Left colon (tissue), 2 donors: Measurements from ENCODE around the gene CCND1. TPM values are rescaled to one million over a fixed set of nuclear protein-coding genes. Genes with fewer than 3 reads are reported as not detected.
"Not testable (repeated sequence)": the region's sequence is repeated elsewhere in the genome, so short reads cannot be mapped to it uniquely, and the experiment has no call there.

Source experiments
- ATAC-seq: fragments of 200-7000 bp; cut with Tn5 transposase; one replicate; pipeline ENCODE4 v1.9.1; 2020; ENCODE audit warnings: mild to moderate bottlenecking, moderate library complexity
- DNase-seq, 2 donors: peaks; one replicate each; pipeline ENCODE4 v3.0.0-alpha.2; 2020
- intact Hi-C, 2 donors: fragments of 100-400 bp; cut with DNase I in 1 of 2; cut with micrococcal nuclease in 1 of 2; formaldehyde crosslinking; loops; one replicate each; pipeline versions ENCODE4 v1.11.2 to v1.14.0; 2022; cut with DNase I, micrococcal nuclease
- total RNA-seq, 2 donors: library from RNA; stranded (reverse); fragmentation: NEBNext Ultra II Directional; extraction: Animal tissue kit (Norgen Biotek cat#: 25700); gene quantifications; one replicate each; pipeline ENCODE4 v1.2.1, GENCODE V29; 2021
- donor health status: DM: no; HTN: no; CAD: no.
- donor health status: DM: yes; HTN: yes; CAD: no.

CCND1 gene
- total RNA-seq, 2 donors from 2014 or later: 56.5 to 83.5 TPM

- DNase-seq (no peak), ATAC-seq (no peak)
- intact Hi-C loops: no loop called here
These were observed 50.5 kb downstream of the CCND1 start for GRCh38 chr11:69691463-69691862.

- intact Hi-C loops: no loop called here
- ATAC-seq: no peak
- no peak for DNase-seq
These were observed 51.5 kb downstream of the CCND1 start for GRCh38 chr11:69692422-69692821.

GRCh38 chr11:69694781-69695180, 53.8 kb downstream of the CCND1 start:
- intact Hi-C loops: no loop called here
- DNase-seq (no peak), ATAC-seq (no peak)

GRCh38 chr11:69695581-69695980, 54.6 kb downstream of the CCND1 start:
- intact Hi-C loops: no loop called here

GRCh38 chr11:69695995-69696394, 55.0 kb downstream of the CCND1 start:
- ATAC-seq, intact Hi-C loops, DNase-seq: not testable (repeated sequence)

More at GRCh38 chr11:69695581-69695980, 54.6 kb downstream of the CCND1 start:
- ATAC-seq: no peak
- DNase-seq: no peak

- ATAC-seq: no peak
- no peak for DNase-seq
- intact Hi-C loops: no loop called here
These were observed 56.0 kb downstream of the CCND1 start for GRCh38 chr11:69696749-69697468.

- intact Hi-C loops: no loop called here
- no peak for ATAC-seq
These were observed 56.5 kb downstream of the CCND1 start for GRCh38 chr11:69697469-69697843.

GRCh38 chr11:69697861-69698260, 56.9 kb downstream of the CCND1 start:
- intact Hi-C loops: no loop called here
- ATAC-seq: no peak
- DNase-seq: no peak

More at GRCh38 chr11:69697469-69697843, 56.5 kb downstream of the CCND1 start:
- DNase-seq: no peak

- ATAC-seq (no peak), DNase-seq (no peak)
- intact Hi-C loops: no loop called here
These were observed 57.4 kb downstream of the CCND1 start for GRCh38 chr11:69698362-69698761.

GRCh38 chr11:69699213-69699612, 58.3 kb downstream of the CCND1 start:
- intact Hi-C loops: no loop called here
- DNase-seq (no peak), ATAC-seq (no peak)

GRCh38 chr11:69700278-69701140, 59.6 kb downstream of the CCND1 start:
- intact Hi-C loops: no loop called here
- DNase-seq (peak in 1 of 2 donors; percentile 44), ATAC-seq (peak; percentile 46)

GRCh38 chr11:69702239-69702691, 61.3 kb downstream of the CCND1 start:
- intact Hi-C loops: no loop called here
- ATAC-seq: no peak
- DNase-seq: no peak

GRCh38 chr11:69702769-69703452, 62.0 kb downstream of the CCND1 start:
- ATAC-seq: no peak
- intact Hi-C loops: no loop called here
- DNase-seq: no peak

GRCh38 chr11:69703453-69703767, 62.5 kb downstream of the CCND1 start:
- ATAC-seq (no peak), DNase-seq (no peak)
- intact Hi-C loops: no loop called here

Other genes with a start within 250 kb of the CCND1 start
- gene LINC01488, start 159.5 kb upstream of the CCND1 start, total RNA-seq: not detected
- 10 to 100 TPM; 21.2 to 21.7 TPM for gene LTO1, start 34.2 kb downstream of the CCND1 start, total RNA-seq
- not detected for gene FGF19, start 62.9 kb downstream of the CCND1 start, total RNA-seq
- gene FGF4, start 134.2 kb downstream of the CCND1 start, total RNA-seq: not detected
- gene FGF3, start 178.3 kb downstream of the CCND1 start, total RNA-seq: not detected